ENCODE measurements around the gene STRAP.
A peak's percentile ranks its signal among the peaks of the same experiment; 100 is the strongest.
"Not testable (repeated sequence)": the region's sequence is repeated elsewhere in the genome, so short reads cannot be mapped to it uniquely, and the experiment has no call there.

The STRAP gene

DNA sequence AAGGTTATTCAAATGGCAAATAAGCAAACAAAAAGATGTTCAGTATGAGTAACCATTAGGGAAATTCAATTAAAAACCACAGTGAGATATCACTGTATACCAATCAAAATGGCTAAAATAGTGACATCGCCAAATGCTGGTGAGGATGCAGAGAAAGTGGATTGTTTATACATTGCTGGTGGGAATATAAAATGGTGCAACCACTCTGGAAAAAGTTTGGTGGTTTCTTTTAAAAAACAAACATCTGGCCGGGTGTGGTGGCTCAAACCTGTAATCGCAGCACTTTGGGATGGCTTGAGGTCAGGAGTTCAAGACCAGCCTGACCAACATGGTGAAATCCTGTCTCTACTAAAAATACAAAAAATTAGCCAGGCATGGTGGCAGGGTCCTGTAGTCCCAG lies 14.0 kb upstream of the STRAP start:
- DNase-seq = no peak

DNA sequence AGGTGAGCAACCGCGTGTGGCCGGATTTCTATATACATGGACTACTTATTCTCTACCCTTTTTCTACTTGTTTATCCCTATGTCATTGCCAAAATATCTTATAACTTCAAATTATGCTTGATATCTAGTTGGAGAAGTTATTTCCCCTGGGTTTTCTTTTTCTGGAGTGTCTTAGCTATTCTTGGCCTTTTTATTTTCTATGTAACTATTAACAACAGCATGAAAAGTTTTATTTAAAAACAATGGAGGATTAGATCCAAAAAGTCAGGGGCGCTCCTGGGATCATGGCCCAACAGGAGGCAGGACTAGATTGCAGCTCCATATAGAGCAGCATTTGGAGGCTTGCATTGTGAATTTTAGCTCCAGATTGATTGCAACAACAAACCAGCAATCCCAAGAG lies 8.6 kb upstream of the STRAP start:
- DNase-seq = no peak

DNA sequence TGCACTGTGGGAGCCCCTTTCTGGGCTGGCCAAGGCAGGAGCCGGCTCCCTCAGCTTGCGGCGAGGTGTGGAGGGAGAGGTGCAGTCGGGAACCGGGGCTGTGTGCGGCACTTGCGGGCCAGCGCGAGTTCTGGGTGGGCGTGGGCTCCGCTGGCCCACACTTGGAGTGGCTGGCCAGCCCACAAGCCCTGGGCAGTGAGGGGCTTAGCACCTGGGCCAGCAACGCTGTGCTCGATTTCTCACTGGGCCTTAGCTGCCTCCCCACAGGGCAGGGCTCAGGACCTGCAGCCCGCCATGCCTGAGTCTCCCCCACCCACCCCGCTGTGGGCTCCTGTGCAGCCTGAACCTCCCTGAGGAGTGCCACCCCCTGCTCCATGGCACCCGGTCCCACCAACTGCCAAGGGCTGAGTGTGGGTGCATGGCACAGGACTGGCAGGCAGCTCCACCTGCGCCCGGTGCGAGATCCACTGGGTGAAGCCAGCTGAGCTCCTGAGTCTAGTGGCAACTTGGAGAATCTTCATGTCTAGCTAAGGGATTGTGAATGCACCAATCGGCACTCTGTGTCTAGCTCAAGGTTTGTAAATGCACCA lies 7.5 kb upstream of the STRAP start:
- DNase-seq = not testable (repeated sequence)

DNA sequence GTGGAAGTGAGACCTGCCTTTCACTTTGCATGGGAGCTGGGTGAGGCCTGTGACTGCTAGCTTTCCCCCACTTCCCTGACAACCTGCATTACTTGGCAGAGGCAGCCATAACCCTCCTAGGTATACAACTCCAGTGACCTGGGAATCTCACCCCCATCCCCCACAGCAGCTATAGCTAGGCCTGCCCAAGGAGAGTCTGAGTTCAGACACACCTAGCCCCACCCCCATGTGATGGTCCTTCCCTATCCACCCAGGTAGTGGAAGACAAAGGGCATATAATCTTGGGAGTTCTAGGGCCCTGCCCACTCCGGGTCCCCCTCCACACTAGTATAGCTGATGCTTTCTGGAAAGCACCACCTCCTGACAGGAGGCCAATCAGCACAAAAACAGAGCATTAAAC lies 6.3 kb upstream of the STRAP start:
- no peak for DNase-seq

DNA sequence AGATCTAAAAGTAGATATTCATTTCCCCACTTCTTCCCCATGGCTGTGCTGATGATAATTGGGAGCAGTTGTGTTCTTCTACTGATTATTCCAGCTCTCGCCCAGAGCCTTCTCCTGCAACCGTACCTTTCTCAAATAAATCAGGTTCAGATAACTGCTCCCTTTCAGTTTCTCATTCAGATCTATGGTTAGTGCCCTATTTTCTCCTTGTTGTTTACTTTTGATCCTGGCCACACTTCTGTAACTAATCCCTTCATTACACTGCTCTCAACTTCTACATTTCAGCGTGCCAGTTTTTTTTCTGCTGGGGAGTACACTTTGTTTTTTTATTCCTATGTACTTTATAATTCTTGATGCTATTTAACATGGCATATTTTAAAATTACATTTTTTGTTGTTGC lies 2.8 kb upstream of the STRAP start:
- DNase-seq = no peak

GRCh38 chr12:15880721-15881120 lies 1.5 kb upstream of the STRAP start:
- DNase-seq = no peak

DNA sequence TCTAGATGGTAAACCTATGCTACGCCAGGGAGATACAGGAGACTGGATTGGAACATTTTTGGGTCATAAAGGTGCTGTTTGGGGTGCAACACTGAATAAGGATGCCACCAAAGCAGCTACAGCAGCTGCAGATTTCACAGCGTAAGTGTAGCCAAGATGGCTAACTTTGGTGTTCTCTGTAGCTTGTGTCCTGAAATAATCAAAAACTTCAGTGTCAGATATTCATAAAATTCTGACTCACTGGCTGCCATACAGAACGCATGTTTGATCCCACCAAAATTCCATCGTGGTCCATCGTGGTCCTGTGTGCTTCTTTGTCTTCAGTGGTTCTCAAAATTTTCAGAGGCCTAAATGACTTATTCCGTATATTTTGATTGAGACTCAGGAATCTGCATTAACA lies 1.3 kb downstream of the STRAP start:
- DNase-seq = no peak

- DNase-seq = no peak
Measured at GRCh38 chr12:15886372-15887042, 4.3 kb downstream of the STRAP start.

DNA sequence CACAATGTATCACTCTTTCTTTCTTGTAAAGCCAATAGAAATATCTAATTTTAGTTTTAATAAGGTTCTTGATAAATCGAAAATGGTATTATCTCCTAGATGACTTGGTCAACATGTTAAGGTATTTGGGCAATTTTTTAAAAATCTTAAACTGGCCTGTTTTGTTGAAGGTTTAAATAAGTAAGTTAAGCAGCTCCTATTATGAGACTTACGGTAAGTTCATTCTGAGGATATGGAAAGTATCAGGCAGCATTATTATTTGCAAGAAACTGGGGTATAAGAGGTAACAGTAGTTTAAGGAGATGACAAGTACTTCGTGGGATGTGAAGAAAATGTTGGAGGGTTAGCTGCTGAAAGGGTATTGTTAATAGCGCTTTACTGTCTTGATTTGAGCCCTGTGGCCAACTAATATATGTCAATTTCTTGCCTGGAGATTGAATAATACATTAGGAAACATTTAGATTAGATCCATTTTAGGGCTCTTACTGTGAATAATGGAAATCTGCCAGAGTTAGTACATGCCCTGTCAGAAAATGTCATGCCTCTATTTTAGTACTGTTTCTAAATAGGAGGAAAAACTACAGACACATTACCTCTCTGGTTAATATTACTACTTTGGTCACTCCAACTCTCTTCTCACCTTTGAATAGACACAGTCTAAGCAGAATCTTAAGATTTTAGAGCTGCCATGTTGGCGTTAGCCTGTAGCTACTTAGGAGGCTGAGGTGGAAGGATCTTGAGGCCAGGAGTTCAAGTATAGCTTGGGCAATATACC lies 5.0 kb downstream of the STRAP start:
- DNase-seq = no peak

- no peak for DNase-seq
Measured at GRCh38 chr12:15892645-15893259, 10.6 kb downstream of the STRAP start.

DNA sequence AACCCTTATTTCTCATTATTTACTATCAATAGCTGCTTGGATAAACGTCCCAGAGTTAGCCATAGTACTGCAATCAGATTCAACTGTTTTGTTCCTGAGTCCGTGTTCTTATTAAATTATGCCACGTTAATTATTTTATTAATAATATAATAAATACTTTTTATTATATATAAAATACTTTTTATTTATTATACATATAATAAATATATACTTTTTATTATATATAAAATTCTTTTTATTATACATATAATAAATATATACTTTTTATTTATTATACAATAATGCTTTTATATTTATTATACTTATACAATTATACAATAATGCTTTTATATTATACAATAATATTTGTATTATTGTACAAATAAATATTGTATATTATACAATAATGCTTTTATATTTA lies 11.1 kb downstream of the STRAP start:
- no peak for DNase-seq

DNA sequence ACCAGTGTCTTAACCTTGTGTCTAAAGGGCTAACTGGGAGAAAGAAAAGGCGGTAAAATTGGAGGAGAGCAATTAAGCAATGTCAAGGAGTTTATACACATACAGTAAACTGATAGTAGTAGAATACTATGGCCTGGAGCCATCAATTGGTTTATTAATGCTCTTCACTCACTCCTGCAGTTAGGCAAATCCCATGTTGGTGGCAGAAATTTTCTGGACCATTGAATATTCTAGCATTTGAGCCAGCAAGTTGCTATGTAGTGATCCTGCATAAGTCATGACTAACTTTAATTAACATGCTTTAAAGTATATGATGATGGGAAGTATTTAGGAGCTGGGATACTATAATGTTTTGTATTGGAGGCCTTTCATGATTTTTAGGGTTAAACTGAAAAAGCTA lies 14.7 kb downstream of the STRAP start:
- no peak for DNase-seq

DNA sequence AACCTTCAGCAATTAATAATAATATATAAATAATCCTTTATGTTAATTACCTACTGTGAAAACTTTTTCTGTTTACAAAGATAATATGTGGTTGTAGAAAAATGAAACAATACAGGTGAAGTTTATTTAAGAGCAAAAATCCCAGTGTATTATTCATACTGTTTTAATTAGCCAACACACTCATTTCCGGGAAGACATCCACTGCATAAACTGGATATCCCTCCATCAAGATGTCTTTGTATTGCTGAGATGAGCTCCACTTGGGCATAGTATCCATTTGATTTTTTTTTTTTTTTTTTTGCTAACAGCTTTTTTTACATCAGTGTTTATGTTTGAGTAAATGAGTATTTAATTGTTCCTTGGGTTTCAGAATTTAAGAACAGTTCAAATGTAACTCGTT lies 15.2 kb downstream of the STRAP start:
- DNase-seq = no peak

- DNase-seq = no peak
Measured at GRCh38 chr12:15899282-15899870, 17.2 kb downstream of the STRAP start.

DNA sequence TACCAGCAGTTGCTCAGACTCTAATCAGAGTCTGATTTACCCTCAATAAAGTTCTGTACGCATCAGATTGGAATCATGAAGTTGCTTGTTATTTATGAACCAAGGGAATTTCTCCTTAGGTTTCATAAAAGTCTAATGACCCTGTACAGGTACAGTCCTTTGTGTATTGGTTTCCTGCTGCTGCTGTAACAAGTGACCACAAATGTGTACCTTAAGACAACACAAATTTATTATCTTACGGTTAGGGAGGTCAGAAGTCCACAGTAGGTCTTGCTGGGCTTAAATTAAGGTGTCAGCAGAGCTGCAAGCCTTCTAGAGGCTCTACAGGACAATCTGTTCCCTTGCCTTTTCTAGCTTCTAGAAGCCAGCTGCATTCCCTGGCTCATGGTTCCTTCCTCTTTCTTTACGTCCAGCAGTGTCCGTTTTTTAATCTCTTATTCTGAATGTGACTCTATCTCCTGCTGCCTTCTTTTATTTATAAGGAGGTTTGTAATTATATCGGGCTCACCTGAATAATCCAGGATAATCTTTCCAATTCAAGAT lies 22.3 kb downstream of the STRAP start:
- no peak for DNase-seq

- DNase-seq = no peak
Measured at GRCh38 chr12:15910468-15910863, 28.3 kb downstream of the STRAP start.

DNA sequence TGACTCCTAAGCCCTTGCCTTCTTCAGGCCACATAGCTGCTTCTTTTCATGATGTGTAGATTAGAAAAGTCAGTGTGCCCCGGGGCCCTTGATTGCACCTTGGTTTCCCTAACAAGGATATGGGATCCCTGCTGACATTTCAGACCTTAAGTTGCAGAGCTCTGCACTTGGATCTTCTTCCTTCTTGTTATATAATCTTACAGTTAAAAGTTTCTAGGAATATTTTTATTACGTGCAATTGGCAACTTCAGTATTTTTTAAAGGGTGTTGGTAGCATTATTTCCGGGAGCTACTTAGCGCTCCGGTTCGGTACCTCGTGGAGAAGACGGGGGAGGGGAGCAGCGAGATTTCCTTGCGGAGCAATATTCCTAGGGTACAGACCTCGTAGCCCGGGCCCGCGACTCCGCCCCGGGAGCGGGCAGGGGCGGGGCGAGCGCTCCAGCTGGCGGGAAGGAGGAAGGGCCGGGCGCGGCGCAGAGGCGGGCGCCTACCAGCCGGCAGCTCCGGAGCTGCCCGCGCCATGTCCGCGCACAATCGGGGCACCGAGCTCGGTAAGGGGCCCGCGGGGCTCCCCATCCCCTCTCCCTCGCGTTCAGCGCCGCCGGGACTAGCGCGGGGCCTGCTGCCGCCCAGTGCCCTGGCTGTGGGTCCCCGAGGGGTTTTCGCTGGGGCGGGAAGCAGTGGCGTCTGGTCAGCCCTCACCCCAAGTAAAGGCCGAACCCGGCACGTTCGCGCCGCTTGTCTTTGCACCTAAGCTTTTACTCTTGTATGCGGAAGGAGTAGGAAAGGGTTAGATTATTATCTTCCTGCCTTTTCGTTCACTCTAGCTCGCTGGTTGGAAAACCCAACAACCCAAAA lies 28.9 kb downstream of the STRAP start, which contains the start of gene DERA:
TSS of gene DERA (plus strand) at position 469 of the 858 bp plus-strand sequence. CDS start at position 521, 52 bp downstream.
- peak in 53 of 56 donors; percentile 16 to 81 (median 51) for DNase-seq

DNA sequence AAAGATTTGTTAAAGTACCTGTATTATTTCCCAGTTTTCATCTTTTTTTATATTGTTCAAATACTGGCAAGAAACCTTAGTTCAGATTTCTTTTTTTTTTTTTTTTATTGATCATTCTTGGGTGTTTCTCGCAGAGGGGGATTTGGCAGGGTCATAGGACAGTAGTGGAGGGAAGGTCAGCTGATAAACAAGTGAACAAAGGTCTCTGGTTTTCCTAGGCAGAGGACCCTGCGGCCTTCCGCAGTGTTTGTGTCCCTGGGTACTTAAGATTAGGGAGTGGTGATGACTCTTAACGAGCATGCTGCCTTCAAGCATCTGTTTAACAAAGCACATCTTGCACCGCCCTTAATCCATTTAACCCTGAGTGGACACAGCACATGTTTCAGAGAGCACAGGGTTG lies 29.7 kb downstream of the STRAP start:
- not testable (repeated sequence) for DNase-seq

DNA sequence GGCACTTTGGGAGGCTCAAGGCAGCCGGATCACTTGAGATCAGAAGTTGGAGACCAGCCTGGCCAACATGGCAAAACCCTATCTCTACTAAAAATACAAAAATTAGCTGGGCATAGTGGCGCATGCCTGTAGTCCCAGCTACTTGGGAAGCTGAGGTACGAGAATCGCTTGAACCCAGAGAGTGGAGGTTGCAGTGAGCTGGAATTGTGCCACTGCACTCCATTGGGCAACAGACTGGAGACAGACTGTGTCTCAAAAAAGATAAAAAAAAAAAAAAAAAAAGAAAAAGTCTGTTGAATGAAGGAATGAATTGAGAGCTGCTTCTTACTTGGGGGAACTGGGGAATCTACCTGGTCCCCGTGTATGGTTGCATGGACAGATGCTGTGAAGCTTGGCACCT lies 31.9 kb downstream of the STRAP start:
- DNase-seq = not testable (repeated sequence)

DNA sequence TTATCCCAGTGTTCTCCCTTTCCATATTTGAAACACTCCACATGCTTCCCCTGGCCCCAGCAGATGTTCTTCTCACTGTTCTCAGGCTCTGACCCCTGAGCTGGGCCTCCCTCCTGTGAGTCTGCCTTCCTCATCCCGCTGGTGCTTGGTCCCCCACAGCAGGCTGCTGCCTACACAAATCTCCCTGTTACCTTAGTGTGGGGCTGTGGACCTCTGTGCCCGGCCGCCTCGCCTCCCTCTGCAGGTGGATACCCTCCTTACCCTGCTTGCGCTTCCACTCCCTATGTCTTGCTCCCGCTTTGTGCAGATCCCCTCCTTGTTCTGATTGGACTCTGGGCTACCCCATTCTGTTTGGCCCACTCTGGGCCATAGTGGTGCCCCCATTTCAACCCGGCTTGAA lies 35.9 kb downstream of the STRAP start:
- no peak for DNase-seq

DNA sequence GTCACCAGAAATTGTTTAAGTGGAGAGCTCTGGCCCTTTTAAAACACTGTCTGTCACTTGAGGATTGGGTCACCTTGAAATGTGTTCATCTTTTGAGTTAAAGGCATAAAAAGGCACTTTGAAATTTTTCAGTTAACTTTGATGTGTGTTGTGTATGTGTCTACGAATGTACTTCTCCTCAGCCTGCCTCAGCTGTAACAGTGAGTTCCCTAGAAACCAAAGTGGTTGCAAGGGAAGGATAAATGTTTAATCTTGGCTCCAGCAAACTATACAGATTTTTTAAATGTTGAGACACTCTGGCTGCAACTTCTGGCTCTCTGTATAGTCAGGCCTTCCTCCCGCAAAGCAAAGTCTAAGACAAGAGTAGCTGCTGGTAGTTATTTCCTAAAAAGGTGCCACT lies 37.2 kb downstream of the STRAP start:
- DNase-seq = no peak
